ENCODE data around the gene SORT1. TPM values are rescaled to one million over a fixed set of nuclear protein-coding genes. Genes with fewer than 3 reads are reported as not detected.

SORT1 gene
- total and polyA plus RNA-seq, 2 of the 13 experiments (the other 11 are each of a cell fraction or from before 2014, with no cell fraction given), result 32.4 to 93.0 TPM

DNA sequence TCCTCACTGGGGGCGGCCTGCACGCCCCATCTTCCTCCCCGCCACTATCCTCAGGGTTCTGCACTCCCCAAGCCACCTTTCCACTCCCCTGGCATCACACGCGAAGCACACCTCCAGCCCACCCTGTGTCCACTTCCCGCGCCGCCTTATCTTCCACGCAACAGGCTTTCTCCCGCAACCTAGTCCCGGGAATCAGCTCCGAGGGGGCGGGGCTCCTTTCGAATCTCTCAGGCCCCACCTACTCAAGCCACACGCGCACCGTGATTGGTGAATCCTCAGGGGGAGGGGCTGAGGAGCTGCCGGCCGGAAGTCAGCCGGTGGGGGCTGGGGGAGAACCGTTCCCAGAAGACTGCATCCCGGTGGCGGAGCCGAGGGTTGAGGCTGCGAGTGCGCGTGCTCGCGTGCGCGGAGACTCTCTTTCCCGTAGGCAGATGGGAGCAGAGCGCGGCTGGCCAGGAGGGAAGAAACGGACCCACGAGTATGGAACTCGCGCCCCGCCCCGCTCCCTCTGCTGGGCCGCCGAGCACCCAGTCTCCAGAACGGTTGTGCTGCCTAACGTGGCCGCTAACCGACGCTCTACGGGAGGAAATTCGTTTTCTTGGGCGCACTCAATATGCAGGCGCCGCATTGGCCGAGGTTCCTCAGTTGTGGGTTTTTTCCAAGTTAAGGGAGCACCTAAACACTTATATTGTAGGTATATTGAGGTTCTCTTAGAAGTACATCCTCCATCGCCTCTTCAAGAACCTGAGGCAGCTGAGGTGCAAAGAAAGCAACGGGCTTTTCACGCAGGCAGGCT is 114.6 kb downstream of the SORT1 start, which contains the start of gene PSRC1 (continued):
- TF ChIP-seq, protein P1, sequence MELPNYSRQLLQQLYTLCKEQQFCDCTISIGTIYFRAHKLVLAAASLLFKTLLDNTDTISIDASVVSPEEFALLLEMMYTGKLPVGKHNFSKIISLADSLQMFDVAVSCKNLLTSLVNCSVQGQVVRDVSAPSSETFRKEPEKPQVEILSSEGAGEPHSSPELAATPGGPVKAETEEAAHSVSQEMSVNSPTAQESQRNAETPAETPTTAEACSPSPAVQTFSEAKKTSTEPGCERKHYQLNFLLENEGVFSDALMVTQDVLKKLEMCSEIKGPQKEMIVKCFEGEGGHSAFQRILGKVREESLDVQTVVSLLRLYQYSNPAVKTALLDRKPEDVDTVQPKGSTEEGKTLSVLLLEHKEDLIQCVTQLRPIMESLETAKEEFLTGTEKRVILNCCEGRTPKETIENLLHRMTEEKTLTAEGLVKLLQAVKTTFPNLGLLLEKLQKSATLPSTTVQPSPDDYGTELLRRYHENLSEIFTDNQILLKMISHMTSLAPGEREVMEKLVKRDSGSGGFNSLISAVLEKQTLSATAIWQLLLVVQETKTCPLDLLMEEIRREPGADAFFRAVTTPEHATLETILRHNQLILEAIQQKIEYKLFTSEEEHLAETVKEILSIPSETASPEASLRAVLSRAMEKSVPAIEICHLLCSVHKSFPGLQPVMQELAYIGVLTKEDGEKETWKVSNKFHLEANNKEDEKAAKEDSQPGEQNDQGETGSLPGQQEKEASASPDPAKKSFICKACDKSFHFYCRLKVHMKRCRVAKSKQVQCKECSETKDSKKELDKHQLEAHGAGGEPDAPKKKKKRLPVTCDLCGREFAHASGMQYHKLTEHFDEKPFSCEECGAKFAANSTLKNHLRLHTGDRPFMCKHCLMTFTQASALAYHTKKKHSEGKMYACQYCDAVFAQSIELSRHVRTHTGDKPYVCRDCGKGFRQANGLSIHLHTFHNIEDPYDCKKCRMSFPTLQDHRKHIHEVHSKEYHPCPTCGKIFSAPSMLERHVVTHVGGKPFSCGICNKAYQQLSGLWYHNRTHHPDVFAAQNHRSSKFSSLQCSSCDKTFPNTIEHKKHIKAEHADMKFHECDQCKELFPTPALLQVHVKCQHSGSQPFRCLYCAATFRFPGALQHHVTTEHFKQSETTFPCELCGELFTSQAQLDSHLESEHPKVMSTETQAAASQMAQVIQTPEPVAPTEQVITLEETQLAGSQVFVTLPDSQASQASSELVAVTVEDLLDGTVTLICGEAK (IDR thresholded peaks at IDR 0.05), result no peak
- TF ChIP-seq, protein P1 (CRISPR knock-in tag; IDR thresholded peaks at IDR 0.05), result peak; percentile 42; the same call in 1 of the 2 replicates
- TF ChIP-seq RAD21 (CRISPR knock-in tag; IDR thresholded peaks at IDR 0.05) (peak; percentile 73), HOXA3 (CRISPR knock-in tag; IDR thresholded peaks at IDR 0.05) (peak; percentile 66; the same call in 1 of the 2 replicates), SIX4 (CRISPR knock-in tag; IDR thresholded peaks at IDR 0.05) (no peak), CENPT (CRISPR knock-in tag; IDR thresholded peaks at IDR 0.05; ENCODE audit: low read depth) (no peak; the same call in 1 of the 2 replicates), ZFY (CRISPR knock-in tag; IDR thresholded peaks at IDR 0.05) (peak; percentile 72), JARID2 (CRISPR knock-in tag; IDR thresholded peaks at IDR 0.05; ENCODE audit: insufficient replicate concordance) (no peak), ZNF350 (CRISPR knock-in tag; IDR thresholded peaks at IDR 0.05; ENCODE audit: borderline replicate concordance, low read depth) (peak; percentile 53; the same call in 1 of the 2 replicates), ZBTB7B (CRISPR knock-in tag; IDR thresholded peaks at IDR 0.05) (peak; percentile 45; the same call in 1 of the 2 replicates), ELF4 (CRISPR knock-in tag; IDR thresholded peaks at IDR 0.05; ENCODE audit: borderline replicate concordance) (peak; percentile 62; the same call in 1 of the 2 replicates)
- TF ChIP-seq, protein P2, sequence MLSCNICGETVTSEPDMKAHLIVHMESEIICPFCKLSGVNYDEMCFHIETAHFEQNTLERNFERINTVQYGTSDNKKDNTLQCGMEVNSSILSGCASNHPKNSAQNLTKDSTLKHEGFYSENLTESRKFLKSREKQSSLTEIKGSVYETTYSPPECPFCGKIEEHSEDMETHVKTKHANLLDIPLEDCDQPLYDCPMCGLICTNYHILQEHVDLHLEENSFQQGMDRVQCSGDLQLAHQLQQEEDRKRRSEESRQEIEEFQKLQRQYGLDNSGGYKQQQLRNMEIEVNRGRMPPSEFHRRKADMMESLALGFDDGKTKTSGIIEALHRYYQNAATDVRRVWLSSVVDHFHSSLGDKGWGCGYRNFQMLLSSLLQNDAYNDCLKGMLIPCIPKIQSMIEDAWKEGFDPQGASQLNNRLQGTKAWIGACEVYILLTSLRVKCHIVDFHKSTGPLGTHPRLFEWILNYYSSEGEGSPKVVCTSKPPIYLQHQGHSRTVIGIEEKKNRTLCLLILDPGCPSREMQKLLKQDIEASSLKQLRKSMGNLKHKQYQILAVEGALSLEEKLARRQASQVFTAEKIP (CRISPR knock-in tag; IDR thresholded peaks at IDR 0.05; ENCODE audit: borderline replicate concordance), result no peak
- TF ChIP-seq, protein P3, sequence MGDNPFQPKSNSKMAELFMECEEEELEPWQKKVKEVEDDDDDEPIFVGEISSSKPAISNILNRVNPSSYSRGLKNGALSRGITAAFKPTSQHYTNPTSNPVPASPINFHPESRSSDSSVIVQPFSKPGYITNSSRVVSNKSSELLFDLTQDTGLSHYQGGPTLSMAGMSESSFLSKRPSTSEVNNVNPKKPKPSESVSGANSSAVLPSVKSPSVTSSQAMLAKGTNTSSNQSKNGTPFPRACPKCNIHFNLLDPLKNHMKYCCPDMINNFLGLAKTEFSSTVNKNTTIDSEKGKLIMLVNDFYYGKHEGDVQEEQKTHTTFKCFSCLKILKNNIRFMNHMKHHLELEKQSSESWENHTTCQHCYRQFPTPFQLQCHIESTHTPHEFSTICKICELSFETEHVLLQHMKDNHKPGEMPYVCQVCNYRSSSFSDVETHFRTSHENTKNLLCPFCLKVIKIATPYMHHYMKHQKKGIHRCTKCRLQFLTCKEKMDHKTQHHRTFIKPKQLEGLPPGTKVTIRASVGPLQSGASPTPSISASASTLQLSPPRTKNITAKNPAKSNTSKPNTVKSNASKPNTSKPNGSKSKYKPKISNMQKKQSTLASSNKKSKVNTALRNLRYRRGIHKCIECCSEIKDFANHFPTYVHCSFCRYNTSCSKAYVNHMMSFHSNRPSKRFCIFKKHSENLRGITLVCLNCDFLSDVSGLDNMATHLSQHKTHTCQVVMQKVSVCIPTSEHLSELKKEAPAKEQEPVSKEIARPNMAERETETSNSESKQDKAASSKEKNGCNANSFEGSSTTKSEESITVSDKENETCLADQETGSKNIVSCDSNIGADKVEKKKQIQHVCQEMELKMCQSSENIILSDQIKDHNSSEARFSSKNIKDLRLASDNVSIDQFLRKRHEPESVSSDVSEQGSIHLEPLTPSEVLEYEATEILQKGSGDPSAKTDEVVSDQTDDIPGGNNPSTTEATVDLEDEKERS (CRISPR knock-in tag; IDR thresholded peaks at IDR 0.05), result 0 out of 2 replicates have a peak, but pooled peaks have one; percentile 48
